Glutamatergic neuron (in vitro differentiated cells): ENCODE measurements around the gene PI16. TPM values are rescaled to one million over a fixed set of nuclear protein-coding genes. Genes with fewer than 3 reads are reported as not detected.

Experiments used
- DNase-seq: peaks from one replicate; pipeline ENCODE4 v3.0.0; 2022
- H3K27ac Mint-ChIP-seq: one replicate; pipeline ENCODE4 v1.8.0; 2020; ENCODE audit warnings: mild to moderate bottlenecking, mixed read lengths, inconsistent platforms; ENCODE audit not compliant: unreplicated experiment
- H3K27me3 Mint-ChIP-seq: one replicate; pipeline ENCODE4 v1.8.0; 2020; ENCODE audit warnings: mild to moderate bottlenecking, moderate library complexity, mixed read lengths, inconsistent platforms; ENCODE audit not compliant: unreplicated experiment
- H3K36me3 Mint-ChIP-seq: one replicate; pipeline ENCODE4 v1.8.0; 2020; ENCODE audit warnings: mild to moderate bottlenecking, mixed read lengths, inconsistent platforms; ENCODE audit not compliant: unreplicated experiment
- H3K4me1 Mint-ChIP-seq: one replicate; pipeline ENCODE4 v1.8.0; 2020; ENCODE audit warnings: mild to moderate bottlenecking, low read depth, mixed read lengths, inconsistent platforms; ENCODE audit not compliant: unreplicated experiment
- H3K4me3 Mint-ChIP-seq: one replicate; pipeline ENCODE4 v1.8.0; 2020; ENCODE audit warnings: mild to moderate bottlenecking, mixed read lengths, inconsistent platforms; ENCODE audit not compliant: unreplicated experiment
- H3K9me3 Mint-ChIP-seq: one replicate; pipeline ENCODE4 v1.8.0; 2020; ENCODE audit warnings: mild to moderate bottlenecking, moderate library complexity, mixed read lengths, inconsistent platforms; ENCODE audit not compliant: unreplicated experiment
- CTCF ChIP-seq: fragments of 200-600 bp; sonication (generic); IDR thresholded peaks from one replicate; pipeline ENCODE4 v1.5.0; 2021; ENCODE audit not compliant: partially characterized antibody, unreplicated experiment
- total RNA-seq: library from RNA; stranded (reverse); fragmentation: NEBNext Ultra II Directional; extraction: Animal tissue kit (Norgen Biotek cat#: 25700); gene quantifications from one replicate; pipeline ENCODE4 v1.2.1, GENCODE V29; 2021; ENCODE audit not compliant: unreplicated experiment

The PI16 gene
- total RNA-seq, 1 donor from 2014 or later = not detected

- Mint-ChIP-seq H3K4me3 (no peak overlapping the region), H3K4me1 (no peaks in the 10 kb centered on the region), H3K27ac (no peak overlapping the region)
Measured at GRCh38 chr6:36915599-36915998, 38.9 kb upstream of the PI16 start.

GRCh38 chr6:36916126-36916525 lies 38.4 kb upstream of the PI16 start:
- Mint-ChIP-seq H3K27ac (no peak overlapping the region), H3K4me1 (no peaks in the 10 kb centered on the region), H3K4me3 (no peak overlapping the region), H3K36me3 (peaks cover 4% of the 10 kb centered on the region), H3K9me3 (peaks cover 2% of the 10 kb centered on the region), H3K27me3 (peaks cover 6% of the 10 kb centered on the region)
- no peak for TF ChIP-seq CTCF
- no peak for DNase-seq

More at GRCh38 chr6:36915599-36915998, 38.9 kb upstream of the PI16 start:
- DNase-seq = no peak
- H3K9me3 Mint-ChIP-seq = peaks cover 2% of the 10 kb centered on the region
- no peak for TF ChIP-seq CTCF
- peaks cover 6% of the 10 kb centered on the region for H3K27me3 Mint-ChIP-seq
- H3K36me3 Mint-ChIP-seq = peaks cover 4% of the 10 kb centered on the region

GRCh38 chr6:36917541-36918193 lies 36.9 kb upstream of the PI16 start:
- no peak for DNase-seq
- no peak for TF ChIP-seq CTCF
- H3K27ac Mint-ChIP-seq = no peak overlapping the region

GRCh38 chr6:36920049-36920448 lies 34.5 kb upstream of the PI16 start:
- Mint-ChIP-seq H3K36me3 (peaks cover 8% of the 10 kb centered on the region), H3K27me3 (peaks cover 6% of the 10 kb centered on the region), H3K27ac (no peak overlapping the region), H3K4me1 (no peaks in the 10 kb centered on the region), H3K4me3 (no peak overlapping the region), H3K9me3 (no peaks in the 10 kb centered on the region)
- TF ChIP-seq CTCF = no peak
- no peak for DNase-seq

More at GRCh38 chr6:36917541-36918193, 36.9 kb upstream of the PI16 start:
- Mint-ChIP-seq H3K4me1 (no peaks in the 10 kb centered on the region), H3K4me3 (no peak overlapping the region), H3K9me3 (peaks cover 2% of the 10 kb centered on the region), H3K27me3 (peaks cover 6% of the 10 kb centered on the region), H3K36me3 (peaks cover 4% of the 10 kb centered on the region)

- Mint-ChIP-seq H3K27ac (no peak overlapping the region), H3K27me3 (peaks cover 4% of the 10 kb centered on the region), H3K4me3 (no peak overlapping the region), H3K9me3 (no peaks in the 10 kb centered on the region), H3K36me3 (peaks cover 11% of the 10 kb centered on the region), H3K4me1 (no peaks in the 10 kb centered on the region)
- DNase-seq = no peak
- TF ChIP-seq CTCF = no peak
Measured at GRCh38 chr6:36920546-36920945, 34.0 kb upstream of the PI16 start.
